ENCODE measurements around the gene PPP3CA.

PPP3CA gene

GRCh38 chr4:101264993-101265815 lies 82.1 kb downstream of the PPP3CA start:
- Histone ChIP-seq H3K27ac (no peak overlapping the region), H3K4me1 (peaks cover 14% of the 10 kb centered on the region), H4K20me1 (peaks cover 82% of the 10 kb centered on the region), H3K36me3 (no peaks in the 10 kb centered on the region), H3K9me3 (no peaks in the 10 kb centered on the region), H3K4me2 (no peak overlapping the region), H3K9ac (no peak overlapping the region), H3K27me3 (no peaks in the 10 kb centered on the region), H3K4me3 (no peak overlapping the region)
- no peak for TF ChIP-seq Cebpa-rat (IDR thresholded peaks at IDR 0.05)

- Histone ChIP-seq H3K9me3 (no peaks in the 10 kb centered on the region), H3K4me1 (peaks cover 14% of the 10 kb centered on the region), H3K9ac (no peak overlapping the region), H3K27me3 (no peaks in the 10 kb centered on the region), H3K36me3 (no peaks in the 10 kb centered on the region), H3K4me2 (no peak overlapping the region), H3K4me3 (no peak overlapping the region), H4K20me1 (peaks cover 82% of the 10 kb centered on the region), H3K27ac (no peak overlapping the region)
- no peak for TF ChIP-seq Cebpa-rat (IDR thresholded peaks at IDR 0.05)
These were observed 82.8 kb downstream of the PPP3CA start for GRCh38 chr4:101264512-101264911.

GRCh38 chr4:101262683-101263082 lies 84.6 kb downstream of the PPP3CA start:
- no peaks in the 10 kb centered on the region for H3K36me3 ChIP-seq
- no peak overlapping the region for H3K27ac ChIP-seq
- no peak overlapping the region for H3K4me3 ChIP-seq
- no peaks in the 10 kb centered on the region for H3K9me3 ChIP-seq
- no peaks in the 10 kb centered on the region for H3K27me3 ChIP-seq
- peak overlapping the region; percentile 54 for H3K4me2 ChIP-seq
- H3K4me1 ChIP-seq: peaks cover 26% of the 10 kb centered on the region
- no peak for TF ChIP-seq Cebpa-rat (IDR thresholded peaks at IDR 0.05)
- peaks cover 79% of the 10 kb centered on the region for H4K20me1 ChIP-seq
- H3K9ac ChIP-seq: no peak overlapping the region

GRCh38 chr4:101259876-101260275 lies 87.5 kb downstream of the PPP3CA start:
- H3K36me3 ChIP-seq: no peaks in the 10 kb centered on the region
- H3K4me2 ChIP-seq: no peak overlapping the region
- no peak overlapping the region for H3K4me3 ChIP-seq
- TF ChIP-seq Cebpa-rat (IDR thresholded peaks at IDR 0.05): no peak
- H3K9ac ChIP-seq: no peak overlapping the region
- H3K27me3 ChIP-seq: no peaks in the 10 kb centered on the region
- peaks cover 26% of the 10 kb centered on the region for H3K4me1 ChIP-seq
- no peak overlapping the region for H3K27ac ChIP-seq
- peaks cover 68% of the 10 kb centered on the region for H4K20me1 ChIP-seq
- H3K9me3 ChIP-seq: no peaks in the 10 kb centered on the region

GRCh38 chr4:101258883-101259282 lies 88.4 kb downstream of the PPP3CA start:
- Histone ChIP-seq H3K36me3 (no peaks in the 10 kb centered on the region), H3K9ac (no peak overlapping the region), H3K27me3 (no peaks in the 10 kb centered on the region), H3K4me1 (peaks cover 26% of the 10 kb centered on the region), H3K9me3 (no peaks in the 10 kb centered on the region), H3K4me2 (peak overlapping the region; percentile 46), H3K4me3 (no peak overlapping the region), H3K27ac (no peak overlapping the region), H4K20me1 (peaks cover 66% of the 10 kb centered on the region)
- no peak for TF ChIP-seq Cebpa-rat (IDR thresholded peaks at IDR 0.05)

GRCh38 chr4:101256222-101256621 lies 91.1 kb downstream of the PPP3CA start:
- peaks cover 13% of the 10 kb centered on the region for H3K4me1 ChIP-seq
- no peak overlapping the region for H3K9ac ChIP-seq
- H3K27ac ChIP-seq: no peak overlapping the region
- no peaks in the 10 kb centered on the region for H3K36me3 ChIP-seq
- H3K4me3 ChIP-seq: no peak overlapping the region
- no peak for TF ChIP-seq Cebpa-rat (IDR thresholded peaks at IDR 0.05)
- H4K20me1 ChIP-seq: peaks cover 72% of the 10 kb centered on the region
- H3K4me2 ChIP-seq: no peak overlapping the region
- no peaks in the 10 kb centered on the region for H3K9me3 ChIP-seq
- H3K27me3 ChIP-seq: no peaks in the 10 kb centered on the region

- H3K27ac ChIP-seq: no peak overlapping the region
- H3K4me2 ChIP-seq: no peak overlapping the region
- H3K4me3 ChIP-seq: no peak overlapping the region
- no peaks in the 10 kb centered on the region for H3K27me3 ChIP-seq
- H3K36me3 ChIP-seq: no peaks in the 10 kb centered on the region
- TF ChIP-seq Cebpa-rat (IDR thresholded peaks at IDR 0.05): no peak
- H3K9me3 ChIP-seq: no peaks in the 10 kb centered on the region
- H3K4me1 ChIP-seq: peaks cover 13% of the 10 kb centered on the region
- H4K20me1 ChIP-seq: peaks cover 60% of the 10 kb centered on the region
- no peak overlapping the region for H3K9ac ChIP-seq
These were observed 92.5 kb downstream of the PPP3CA start for GRCh38 chr4:101254776-101255175.

- Histone ChIP-seq H3K9ac (no peak overlapping the region), H4K20me1 (peaks cover 46% of the 10 kb centered on the region), H3K4me3 (no peak overlapping the region), H3K4me1 (no peaks in the 10 kb centered on the region), H3K36me3 (no peaks in the 10 kb centered on the region), H3K27ac (no peak overlapping the region), H3K4me2 (no peak overlapping the region), H3K9me3 (no peaks in the 10 kb centered on the region), H3K27me3 (no peaks in the 10 kb centered on the region)
- TF ChIP-seq Cebpa-rat (IDR thresholded peaks at IDR 0.05): no peak
These were observed 94.2 kb downstream of the PPP3CA start for GRCh38 chr4:101253121-101253520.

GRCh38 chr4:101252721-101253120 lies 94.6 kb downstream of the PPP3CA start:
- H3K4me2 ChIP-seq: no peak overlapping the region
- H3K4me3 ChIP-seq: no peak overlapping the region
- no peaks in the 10 kb centered on the region for H3K27me3 ChIP-seq
- no peak for TF ChIP-seq Cebpa-rat (IDR thresholded peaks at IDR 0.05)
- no peaks in the 10 kb centered on the region for H3K4me1 ChIP-seq
- H3K36me3 ChIP-seq: no peaks in the 10 kb centered on the region
- H3K9me3 ChIP-seq: no peaks in the 10 kb centered on the region
- H4K20me1 ChIP-seq: peaks cover 43% of the 10 kb centered on the region
- no peak overlapping the region for H3K27ac ChIP-seq
- no peak overlapping the region for H3K9ac ChIP-seq

- Histone ChIP-seq H4K20me1 (peaks cover 35% of the 10 kb centered on the region), H3K4me1 (no peaks in the 10 kb centered on the region), H3K9ac (no peak overlapping the region), H3K4me2 (no peak overlapping the region), H3K4me3 (no peak overlapping the region), H3K9me3 (no peaks in the 10 kb centered on the region), H3K36me3 (no peaks in the 10 kb centered on the region), H3K27ac (no peak overlapping the region), H3K27me3 (no peaks in the 10 kb centered on the region)
- no peak for TF ChIP-seq Cebpa-rat (IDR thresholded peaks at IDR 0.05)
These were observed 96.1 kb downstream of the PPP3CA start for GRCh38 chr4:101251261-101251660.

All from BLaER1 (cell line).